ENCODE measurements around the gene SNX25.
"Not testable (repeated sequence)": the region's sequence is repeated elsewhere in the genome, so short reads cannot be mapped to it uniquely, and the experiment has no call there.

Gene SNX25

GRCh38 chr4:185190306-185190856 lies 19.0 kb upstream of the SNX25 start:
- peaks cover 20% of the 10 kb centered on the region for H3K36me3 ChIP-seq (ENCODE audit: control insufficient read depth, insufficient read depth, low read length)
- DNase-seq: no peak

GRCh38 chr4:185192059-185192458 lies 17.3 kb upstream of the SNX25 start:
- no peak overlapping the region for H3K4me3 ChIP-seq (ENCODE audit: insufficient read depth, low read depth, low read length, poor library complexity, severe bottlenecking)
- H3K4me1 ChIP-seq (ENCODE audit: control insufficient read depth, insufficient read depth, low read length, poor library complexity, severe bottlenecking): peaks cover 3% of the 10 kb centered on the region
- H3K9me3 ChIP-seq (ENCODE audit: control insufficient read depth, low read length): no peaks in the 10 kb centered on the region
- no peaks in the 10 kb centered on the region for H3K27me3 ChIP-seq (replicated peaks; ENCODE audit: control insufficient read depth, insufficient read depth, low read length, poor library complexity, severe bottlenecking)
- H3K27ac ChIP-seq (ENCODE audit: insufficient read depth, low read length, poor library complexity, severe bottlenecking): no peak overlapping the region
- DNase-seq: no peak
- peaks cover 20% of the 10 kb centered on the region for H3K36me3 ChIP-seq (ENCODE audit: control insufficient read depth, insufficient read depth, low read length)

More at GRCh38 chr4:185190306-185190856, 19.0 kb upstream of the SNX25 start:
- Histone ChIP-seq H3K27me3 (replicated peaks; ENCODE audit: control insufficient read depth, insufficient read depth, low read length, poor library complexity, severe bottlenecking) (no peaks in the 10 kb centered on the region), H3K9me3 (ENCODE audit: control insufficient read depth, low read length) (no peaks in the 10 kb centered on the region), H3K4me3 (ENCODE audit: insufficient read depth, low read depth, low read length, poor library complexity, severe bottlenecking) (no peak overlapping the region), H3K27ac (ENCODE audit: insufficient read depth, low read length, poor library complexity, severe bottlenecking) (no peak overlapping the region), H3K4me1 (ENCODE audit: control insufficient read depth, insufficient read depth, low read length, poor library complexity, severe bottlenecking) (peaks cover 3% of the 10 kb centered on the region)

- peaks cover 7% of the 10 kb centered on the region for H3K36me3 ChIP-seq (ENCODE audit: control insufficient read depth, insufficient read depth, low read length)
- no peaks in the 10 kb centered on the region for H3K27me3 ChIP-seq (replicated peaks; ENCODE audit: control insufficient read depth, insufficient read depth, low read length, poor library complexity, severe bottlenecking)
- no peak for DNase-seq
- peaks cover 2% of the 10 kb centered on the region for H3K4me1 ChIP-seq (ENCODE audit: control insufficient read depth, insufficient read depth, low read length, poor library complexity, severe bottlenecking)
- no peak overlapping the region for H3K4me3 ChIP-seq (ENCODE audit: insufficient read depth, low read depth, low read length, poor library complexity, severe bottlenecking)
- H3K27ac ChIP-seq (ENCODE audit: insufficient read depth, low read length, poor library complexity, severe bottlenecking): no peak overlapping the region
- no peaks in the 10 kb centered on the region for H3K9me3 ChIP-seq (ENCODE audit: control insufficient read depth, low read length)
These were observed 14.2 kb upstream of the SNX25 start for GRCh38 chr4:185194924-185195888.

- no peak for DNase-seq
These were observed 13.0 kb upstream of the SNX25 start for GRCh38 chr4:185196437-185196836.

GRCh38 chr4:185198189-185198588 lies 11.2 kb upstream of the SNX25 start:
- H3K9me3 ChIP-seq (ENCODE audit: control insufficient read depth, low read length); H3K27ac ChIP-seq (ENCODE audit: insufficient read depth, low read length, poor library complexity, severe bottlenecking); DNase-seq; H3K36me3 ChIP-seq (ENCODE audit: control insufficient read depth, insufficient read depth, low read length); H3K27me3 ChIP-seq (replicated peaks; ENCODE audit: control insufficient read depth, insufficient read depth, low read length, poor library complexity, severe bottlenecking); H3K4me3 ChIP-seq (ENCODE audit: insufficient read depth, low read depth, low read length, poor library complexity, severe bottlenecking): not testable (repeated sequence)
- H3K4me1 ChIP-seq (ENCODE audit: control insufficient read depth, insufficient read depth, low read length, poor library complexity, severe bottlenecking): peaks cover 15% of the 10 kb centered on the region

More at GRCh38 chr4:185196437-185196836, 13.0 kb upstream of the SNX25 start:
- H3K27me3 ChIP-seq (replicated peaks; ENCODE audit: control insufficient read depth, insufficient read depth, low read length, poor library complexity, severe bottlenecking): no peaks in the 10 kb centered on the region
- no peak overlapping the region for H3K4me3 ChIP-seq (ENCODE audit: insufficient read depth, low read depth, low read length, poor library complexity, severe bottlenecking)
- no peak overlapping the region for H3K27ac ChIP-seq (ENCODE audit: insufficient read depth, low read length, poor library complexity, severe bottlenecking)
- H3K4me1 ChIP-seq (ENCODE audit: control insufficient read depth, insufficient read depth, low read length, poor library complexity, severe bottlenecking): no peaks in the 10 kb centered on the region
- H3K36me3 ChIP-seq (ENCODE audit: control insufficient read depth, insufficient read depth, low read length): no peaks in the 10 kb centered on the region
- no peaks in the 10 kb centered on the region for H3K9me3 ChIP-seq (ENCODE audit: control insufficient read depth, low read length)

GRCh38 chr4:185201977-185202962 lies 7.1 kb upstream of the SNX25 start:
- peak overlapping the region; percentile 85 for H3K27ac ChIP-seq (ENCODE audit: insufficient read depth, low read length, poor library complexity, severe bottlenecking)
- H3K4me1 ChIP-seq (ENCODE audit: control insufficient read depth, insufficient read depth, low read length, poor library complexity, severe bottlenecking): peaks cover 32% of the 10 kb centered on the region
- no peaks in the 10 kb centered on the region for H3K36me3 ChIP-seq (ENCODE audit: control insufficient read depth, insufficient read depth, low read length)
- H3K9me3 ChIP-seq (ENCODE audit: control insufficient read depth, low read length): no peaks in the 10 kb centered on the region
- DNase-seq: peak; percentile 38 to 68 (median 64)
- no peaks in the 10 kb centered on the region for H3K27me3 ChIP-seq (replicated peaks; ENCODE audit: control insufficient read depth, insufficient read depth, low read length, poor library complexity, severe bottlenecking)
- H3K4me3 ChIP-seq (ENCODE audit: insufficient read depth, low read depth, low read length, poor library complexity, severe bottlenecking): peak overlapping the region; percentile 9

GRCh38 chr4:185202984-185203485 lies 6.4 kb upstream of the SNX25 start:
- no peaks in the 10 kb centered on the region for H3K9me3 ChIP-seq (ENCODE audit: control insufficient read depth, low read length)
- H3K27ac ChIP-seq (ENCODE audit: insufficient read depth, low read length, poor library complexity, severe bottlenecking): peak overlapping the region; percentile 85
- peaks cover 32% of the 10 kb centered on the region for H3K4me1 ChIP-seq (ENCODE audit: control insufficient read depth, insufficient read depth, low read length, poor library complexity, severe bottlenecking)
- peak overlapping the region; percentile 70 for H3K4me3 ChIP-seq (ENCODE audit: insufficient read depth, low read depth, low read length, poor library complexity, severe bottlenecking)
- DNase-seq: peak in 2 of 3 donors; percentile 6 to 20
- no peaks in the 10 kb centered on the region for H3K36me3 ChIP-seq (ENCODE audit: control insufficient read depth, insufficient read depth, low read length)
- H3K27me3 ChIP-seq (replicated peaks; ENCODE audit: control insufficient read depth, insufficient read depth, low read length, poor library complexity, severe bottlenecking): no peaks in the 10 kb centered on the region

GRCh38 chr4:185203486-185204237 lies 5.7 kb upstream of the SNX25 start, which contains the start of gene CFAP97:
Gene CFAP97, minus strand, starts transcription at chr4:185204000. Its CDS starts 12,804 bp downstream, at chr4:185191196.
- Histone ChIP-seq H3K4me1 (ENCODE audit: control insufficient read depth, insufficient read depth, low read length, poor library complexity, severe bottlenecking) (peaks cover 33% of the 10 kb centered on the region), H3K27ac (ENCODE audit: insufficient read depth, low read length, poor library complexity, severe bottlenecking) (peak within 1 kb of the TSS; percentile 85), H3K4me3 (ENCODE audit: insufficient read depth, low read depth, low read length, poor library complexity, severe bottlenecking) (peak within 1 kb of the TSS; percentile 70), H3K9me3 (ENCODE audit: control insufficient read depth, low read length) (no peaks in the 10 kb centered on the region), H3K27me3 (replicated peaks; ENCODE audit: control insufficient read depth, insufficient read depth, low read length, poor library complexity, severe bottlenecking) (no peaks in the 10 kb centered on the region), H3K36me3 (ENCODE audit: control insufficient read depth, insufficient read depth, low read length) (no peaks in the 10 kb centered on the region)
- peak; percentile 77 to 79 (median 79) for DNase-seq

Measured in effector memory CD4-positive, alpha-beta T cell (primary cell).